ENCODE results near the gene KTN1.

Gene KTN1

DNA sequence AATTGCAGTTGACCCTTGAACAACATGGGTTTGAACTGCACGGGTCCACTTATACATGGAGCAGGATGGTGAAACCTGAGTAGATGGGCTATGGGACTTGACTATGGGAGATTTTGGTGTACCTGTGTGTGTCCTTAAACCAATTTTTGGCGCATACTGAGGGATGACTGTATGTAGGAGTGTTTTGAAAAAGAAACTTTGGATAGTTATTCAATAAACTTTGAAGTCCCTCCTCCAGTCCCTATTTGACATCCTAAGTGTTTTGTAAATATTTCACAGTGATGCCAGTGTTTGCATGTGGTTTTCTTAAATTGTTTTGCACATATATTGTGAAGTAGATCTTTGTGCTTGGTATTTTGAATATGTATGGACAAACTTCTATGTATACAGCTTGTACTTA lies 12.4 kb downstream of the KTN1 start:
- Histone ChIP-seq H3K9ac (ENCODE audit: low read length) (no peak overlapping the region), H3K4me2 (ENCODE audit: low read depth, low read length, poor library complexity, severe bottlenecking) (no peak overlapping the region), H3K9me3 (ENCODE audit: insufficient read depth, low read length) (no peaks in the 10 kb centered on the region), H3K36me3 (ENCODE audit: low read length) (no peaks in the 10 kb centered on the region), H3K9me2 (replicated peaks; ENCODE audit: insufficient read depth, low read length) (no peaks in the 10 kb centered on the region), H3K27ac (ENCODE audit: low read depth, low read length) (no peak overlapping the region), H2AFZ (ENCODE audit: low read depth, low read length, severe bottlenecking) (no peak overlapping the region), H3K79me2 (ENCODE audit: insufficient read depth, low read length) (peaks cover 99% of the 10 kb centered on the region), H3K4me3 (ENCODE audit: insufficient read depth, low read length, poor library complexity, severe bottlenecking) (no peak overlapping the region), H3F3A (ENCODE audit: insufficient read depth) (no peaks in the 10 kb centered on the region), H3K27me3 (ENCODE audit: low read length) (no peaks in the 10 kb centered on the region), H4K20me1 (ENCODE audit: low read depth, low read length) (peaks cover 44% of the 10 kb centered on the region)
- TF ChIP-seq, protein P1, sequence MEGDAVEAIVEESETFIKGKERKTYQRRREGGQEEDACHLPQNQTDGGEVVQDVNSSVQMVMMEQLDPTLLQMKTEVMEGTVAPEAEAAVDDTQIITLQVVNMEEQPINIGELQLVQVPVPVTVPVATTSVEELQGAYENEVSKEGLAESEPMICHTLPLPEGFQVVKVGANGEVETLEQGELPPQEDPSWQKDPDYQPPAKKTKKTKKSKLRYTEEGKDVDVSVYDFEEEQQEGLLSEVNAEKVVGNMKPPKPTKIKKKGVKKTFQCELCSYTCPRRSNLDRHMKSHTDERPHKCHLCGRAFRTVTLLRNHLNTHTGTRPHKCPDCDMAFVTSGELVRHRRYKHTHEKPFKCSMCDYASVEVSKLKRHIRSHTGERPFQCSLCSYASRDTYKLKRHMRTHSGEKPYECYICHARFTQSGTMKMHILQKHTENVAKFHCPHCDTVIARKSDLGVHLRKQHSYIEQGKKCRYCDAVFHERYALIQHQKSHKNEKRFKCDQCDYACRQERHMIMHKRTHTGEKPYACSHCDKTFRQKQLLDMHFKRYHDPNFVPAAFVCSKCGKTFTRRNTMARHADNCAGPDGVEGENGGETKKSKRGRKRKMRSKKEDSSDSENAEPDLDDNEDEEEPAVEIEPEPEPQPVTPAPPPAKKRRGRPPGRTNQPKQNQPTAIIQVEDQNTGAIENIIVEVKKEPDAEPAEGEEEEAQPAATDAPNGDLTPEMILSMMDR (IDR thresholded peaks at IDR 0.05; ENCODE audit: insufficient read depth, low read length, poor library complexity, severe bottlenecking) = no peak
- TF ChIP-seq EZH2phosphoT487 (conservative IDR thresholded peaks at IDR 0.05; ENCODE audit: low read length) = no peak

DNA sequence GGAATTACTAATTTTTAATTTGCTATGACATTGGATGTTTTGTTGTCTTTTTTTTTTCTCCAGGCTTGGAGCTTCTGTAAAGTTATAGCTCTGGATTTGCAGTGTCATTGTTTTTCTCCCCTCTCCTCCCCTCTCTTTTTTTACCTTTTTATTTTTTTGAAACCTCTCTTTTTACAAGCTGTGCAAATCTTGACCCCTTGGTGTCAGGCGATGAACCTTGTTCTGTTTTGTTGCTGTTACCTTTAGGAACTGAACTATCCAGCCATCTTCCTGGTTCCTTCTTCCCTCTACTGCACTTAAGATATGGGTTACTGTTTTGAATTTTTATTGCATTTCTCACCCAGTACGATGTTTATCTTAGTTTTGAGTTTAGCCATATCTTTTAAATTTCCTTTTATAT lies 13.7 kb downstream of the KTN1 start:
- H3K27me3 ChIP-seq (ENCODE audit: low read length) = no peaks in the 10 kb centered on the region
- no peaks in the 10 kb centered on the region for H3F3A ChIP-seq (ENCODE audit: insufficient read depth)
- no peak overlapping the region for H3K4me3 ChIP-seq (ENCODE audit: insufficient read depth, low read length, poor library complexity, severe bottlenecking)
- H3K27ac ChIP-seq (ENCODE audit: low read depth, low read length) = no peak overlapping the region
- H2AFZ ChIP-seq (ENCODE audit: low read depth, low read length, severe bottlenecking) = no peak overlapping the region
- peaks cover 99% of the 10 kb centered on the region for H3K79me2 ChIP-seq (ENCODE audit: insufficient read depth, low read length)
- H3K9me2 ChIP-seq (replicated peaks; ENCODE audit: insufficient read depth, low read length) = no peaks in the 10 kb centered on the region
- no peak overlapping the region for H3K4me2 ChIP-seq (ENCODE audit: low read depth, low read length, poor library complexity, severe bottlenecking)
- peaks cover 44% of the 10 kb centered on the region for H4K20me1 ChIP-seq (ENCODE audit: low read depth, low read length)
- no peaks in the 10 kb centered on the region for H3K36me3 ChIP-seq (ENCODE audit: low read length)
- TF ChIP-seq, protein P1 (IDR thresholded peaks at IDR 0.05; ENCODE audit: insufficient read depth, low read length, poor library complexity, severe bottlenecking) = no peak
- no peak for TF ChIP-seq EZH2phosphoT487 (conservative IDR thresholded peaks at IDR 0.05; ENCODE audit: low read length)
- no peak overlapping the region for H3K9ac ChIP-seq (ENCODE audit: low read length)
- no peaks in the 10 kb centered on the region for H3K9me3 ChIP-seq (ENCODE audit: insufficient read depth, low read length)

DNA sequence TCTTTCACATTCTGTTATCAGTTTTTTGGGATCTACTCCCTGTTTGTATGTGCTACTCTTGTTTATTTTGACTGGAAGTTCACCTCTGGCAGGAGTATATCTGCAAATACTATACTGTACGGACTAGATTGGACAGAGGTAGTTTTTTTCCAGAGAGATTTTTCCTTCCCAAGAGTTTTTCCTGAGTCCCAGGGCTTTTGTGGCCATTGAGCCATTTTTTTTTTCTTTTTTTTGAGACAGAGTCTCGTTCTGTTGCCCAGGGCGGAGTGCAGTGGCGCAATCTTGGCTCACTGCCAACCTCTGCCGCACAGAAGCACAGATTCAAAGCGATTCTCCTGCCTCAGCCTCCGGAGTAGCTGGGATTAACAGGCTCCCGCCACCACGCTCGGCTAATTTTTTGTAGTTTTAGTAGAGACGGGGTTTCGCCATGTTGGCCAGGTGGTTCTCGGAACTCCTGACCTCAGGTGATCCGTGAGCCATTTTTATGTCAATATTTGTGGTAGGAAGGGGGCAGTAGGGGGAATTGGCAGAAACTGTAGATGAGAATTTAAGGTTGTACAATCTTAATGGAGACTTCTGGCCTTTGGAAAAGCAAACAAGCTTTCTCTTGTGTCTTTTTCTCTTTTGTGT lies 19.4 kb downstream of the KTN1 start:
- Histone ChIP-seq H2AFZ (ENCODE audit: low read depth, low read length, severe bottlenecking) (no peak overlapping the region), H3K27me3 (ENCODE audit: low read length) (no peaks in the 10 kb centered on the region), H3K9me2 (replicated peaks; ENCODE audit: insufficient read depth, low read length) (no peaks in the 10 kb centered on the region), H3F3A (ENCODE audit: insufficient read depth) (no peaks in the 10 kb centered on the region), H3K4me3 (ENCODE audit: insufficient read depth, low read length, poor library complexity, severe bottlenecking) (no peak overlapping the region), H3K27ac (ENCODE audit: low read depth, low read length) (no peak overlapping the region), H3K4me2 (ENCODE audit: low read depth, low read length, poor library complexity, severe bottlenecking) (no peak overlapping the region), H3K36me3 (ENCODE audit: low read length) (no peaks in the 10 kb centered on the region), H3K9ac (ENCODE audit: low read length) (no peak overlapping the region), H3K79me2 (ENCODE audit: insufficient read depth, low read length) (peaks cover 99% of the 10 kb centered on the region), H4K20me1 (ENCODE audit: low read depth, low read length) (peaks cover 36% of the 10 kb centered on the region), H3K9me3 (ENCODE audit: insufficient read depth, low read length) (no peaks in the 10 kb centered on the region)
- no peak for TF ChIP-seq EZH2phosphoT487 (conservative IDR thresholded peaks at IDR 0.05; ENCODE audit: low read length)
- TF ChIP-seq, protein P1 (IDR thresholded peaks at IDR 0.05; ENCODE audit: insufficient read depth, low read length, poor library complexity, severe bottlenecking) = no peak
